Keratinocyte (primary cell): Measurements from ENCODE around the gene RSPH1. TPM values are rescaled to one million over a fixed set of nuclear protein-coding genes. Genes with fewer than 3 reads are reported as not detected.

Source experiments
- DNase-seq: peaks from one replicate; pipeline ENCODE4 v3.0.0-alpha.2; 2011; ENCODE audit warnings: low read depth, missing footprints, low spot score
- FAIRE-seq: peaks from 2 replicates; lab custom pipeline; 2011; peaks lifted over from hg19 to GRCh38; lab: Jason Lieb, UNC
- H2AFZ ChIP-seq: 2 replicates; pipeline ENCODE4 v1.6.0; 2012; ENCODE audit warnings: low read length, control low read depth, inconsistent platforms; ENCODE audit not compliant: control insufficient read depth
- H3K27ac ChIP-seq: 2 replicates; pipeline ENCODE4 v1.5.1; 2011; ENCODE audit warnings: low read length; ENCODE audit not compliant: control insufficient read depth, insufficient read depth
- H3K27me3 ChIP-seq: 3 replicates; pipeline ENCODE4 v1.6.0; 2011; ENCODE audit warnings: low read length; ENCODE audit not compliant: control insufficient read depth, insufficient read depth; ENCODE audit errors: extremely low read depth
- H3K36me3 ChIP-seq, 2 experiments: 2 replicates in 1 of 2; 3 replicates in 1 of 2; pipeline ENCODE4 v1.5.1; 2011; ENCODE audit warnings: low read length in 2 of 2, mild to moderate bottlenecking in 1 of 2; ENCODE audit not compliant: control insufficient read depth in 2 of 2, insufficient read depth in 2 of 2; ENCODE audit errors: extremely low read depth in 1 of 2
- H3K4me1 ChIP-seq: 3 replicates; pipeline ENCODE4 v1.5.1; 2011; ENCODE audit warnings: low read length; ENCODE audit not compliant: control insufficient read depth, insufficient read depth; ENCODE audit errors: extremely low read depth
- H3K4me2 ChIP-seq: 3 replicates; pipeline ENCODE4 v1.6.0; 2011; ENCODE audit warnings: low read depth, low read length; ENCODE audit not compliant: control insufficient read depth, insufficient read depth; ENCODE audit errors: extremely low read depth
- H3K4me3 ChIP-seq, 3 experiments: fragments of 200-600 bp in 1 of 3; sonication (generic) in 1 of 3; 2 replicates in 2 of 3; 3 replicates in 1 of 3; pipeline ENCODE4 v1.5.1; 2011 to 2016; ENCODE audit warnings: low read length in 3 of 3, mild to moderate bottlenecking in 3 of 3, control low read depth in 2 of 3, inconsistent platforms in 1 of 3, low read depth in 1 of 3, mixed read lengths in 1 of 3, mixed run types in 1 of 3, moderate library complexity in 1 of 3; ENCODE audit not compliant: control insufficient read depth in 2 of 3, insufficient read depth in 2 of 3; ENCODE audit errors: extremely low read depth in 1 of 3
- H3K79me2 ChIP-seq: 2 replicates; pipeline ENCODE4 v1.6.0; 2012; ENCODE audit warnings: low read length; ENCODE audit not compliant: control insufficient read depth, insufficient read depth
- H3K9ac ChIP-seq: 3 replicates; pipeline ENCODE4 v1.6.0; 2011; ENCODE audit warnings: low read length; ENCODE audit not compliant: control insufficient read depth, insufficient read depth; ENCODE audit errors: extremely low read depth
- H3K9me1 ChIP-seq: 3 replicates; pipeline ENCODE4 v1.6.0; 2011; ENCODE audit warnings: low read length; ENCODE audit not compliant: control insufficient read depth, insufficient read depth; ENCODE audit errors: extremely low read depth
- H3K9me3 ChIP-seq: 2 replicates; pipeline ENCODE4 v1.5.1; 2012; ENCODE audit warnings: low read depth, low read length; ENCODE audit not compliant: control insufficient read depth
- H4K20me1 ChIP-seq: 3 replicates; pipeline ENCODE4 v1.6.0; 2011; ENCODE audit warnings: low read length; ENCODE audit not compliant: control insufficient read depth, insufficient read depth; ENCODE audit errors: extremely low read depth
- EZH2 ChIP-seq: IDR thresholded peaks from one replicate; pipeline ENCODE4 v1.6.1; 2012; ENCODE audit warnings: inconsistent platforms, mild to moderate bottlenecking, low read length, moderate library complexity
- dilution Hi-C: fragments of 300-500 bp; cut with MboI; formaldehyde crosslinking; loops from one replicate; pipeline ENCODE4 v1.7.0; 2020; ENCODE audit warnings: low sequenced_read_pairs; ENCODE audit not compliant: extremely low pct_ligation_motif_present
- polyA plus RNA-seq, 5 experiments: library from polyadenylated mRNA; depleted of rRNA in 3 of 5; stranded (reverse) in 3 of 5; stranded (forward) in 1 of 5; unstranded in 1 of 5; fragments of >200 nt; gene quantifications; 1 replicate in 1 of 5; 2 replicates in 3 of 5; 3 replicates in 1 of 5; pipeline versions ENCODE4 v1.2.1 to v1.2.3, GENCODE V29; 2011 to 2012; ENCODE audit warnings: missing spikeins in 2 of 5, low read depth in 1 of 5, low replicate concordance in 1 of 5
- TF ChIP-seq, protein P1 (sequence below), 3 experiments: IDR thresholded peaks in 1 of 3; conservative IDR thresholded peaks in 1 of 3; optimal IDR thresholded peaks in 1 of 3; 2 replicates in 2 of 3; 3 replicates in 1 of 3; pipeline versions ENCODE3 to v1.5.1; 2011; ENCODE audit warnings: low read length in 3 of 3, mild to moderate bottlenecking in 3 of 3, moderate library complexity in 2 of 3, control low read depth in 1 of 3, inconsistent platforms in 1 of 3; ENCODE audit not compliant: insufficient read depth in 2 of 3; ENCODE audit errors: extremely low read depth in 1 of 3

The RSPH1 gene
- polyA plus RNA-seq, 1 donor (not counting 4 experiments of a cell fraction or from before 2014, with no cell fraction given) = 0.50 TPM

- H3K4me2 ChIP-seq = no peak overlapping the region
- H3K9me3 ChIP-seq = no peaks in the 10 kb centered on the region
- FAIRE-seq (no peak), DNase-seq (no peak)
- no peak overlapping the region for H3K9ac ChIP-seq
- peaks cover 3% of the 10 kb centered on the region for H3K4me1 ChIP-seq
- dilution Hi-C loops = no loop called here
- H2AFZ ChIP-seq = no peak overlapping the region
- no peaks in the 10 kb centered on the region for H4K20me1 ChIP-seq
- H3K27me3 ChIP-seq = no peaks in the 10 kb centered on the region
- TF ChIP-seq EZH2 = no peak
- TF ChIP-seq, protein P1, sequence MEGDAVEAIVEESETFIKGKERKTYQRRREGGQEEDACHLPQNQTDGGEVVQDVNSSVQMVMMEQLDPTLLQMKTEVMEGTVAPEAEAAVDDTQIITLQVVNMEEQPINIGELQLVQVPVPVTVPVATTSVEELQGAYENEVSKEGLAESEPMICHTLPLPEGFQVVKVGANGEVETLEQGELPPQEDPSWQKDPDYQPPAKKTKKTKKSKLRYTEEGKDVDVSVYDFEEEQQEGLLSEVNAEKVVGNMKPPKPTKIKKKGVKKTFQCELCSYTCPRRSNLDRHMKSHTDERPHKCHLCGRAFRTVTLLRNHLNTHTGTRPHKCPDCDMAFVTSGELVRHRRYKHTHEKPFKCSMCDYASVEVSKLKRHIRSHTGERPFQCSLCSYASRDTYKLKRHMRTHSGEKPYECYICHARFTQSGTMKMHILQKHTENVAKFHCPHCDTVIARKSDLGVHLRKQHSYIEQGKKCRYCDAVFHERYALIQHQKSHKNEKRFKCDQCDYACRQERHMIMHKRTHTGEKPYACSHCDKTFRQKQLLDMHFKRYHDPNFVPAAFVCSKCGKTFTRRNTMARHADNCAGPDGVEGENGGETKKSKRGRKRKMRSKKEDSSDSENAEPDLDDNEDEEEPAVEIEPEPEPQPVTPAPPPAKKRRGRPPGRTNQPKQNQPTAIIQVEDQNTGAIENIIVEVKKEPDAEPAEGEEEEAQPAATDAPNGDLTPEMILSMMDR (optimal IDR thresholded peaks at IDR 0.05 in 1 of 3, IDR thresholded peaks at IDR 0.05 in 1 of 3, conservative IDR thresholded peaks at IDR 0.05 in 1 of 3; ENCODE audit: extremely low read depth in 1 of 3, insufficient read depth in 2 of 3, low read length in 3 of 3) = no peak
- H3K27ac ChIP-seq = no peak overlapping the region
- no peaks in the 10 kb centered on the region for H3K79me2 ChIP-seq
- H3K9me1 ChIP-seq = no peaks in the 10 kb centered on the region
- no peaks in the 10 kb centered on the region for H3K36me3 ChIP-seq
- H3K4me3 ChIP-seq = no peak overlapping the region
These were observed 13.2 kb upstream of the RSPH1 start for GRCh38 chr21:42509244-42509643.

DNA sequence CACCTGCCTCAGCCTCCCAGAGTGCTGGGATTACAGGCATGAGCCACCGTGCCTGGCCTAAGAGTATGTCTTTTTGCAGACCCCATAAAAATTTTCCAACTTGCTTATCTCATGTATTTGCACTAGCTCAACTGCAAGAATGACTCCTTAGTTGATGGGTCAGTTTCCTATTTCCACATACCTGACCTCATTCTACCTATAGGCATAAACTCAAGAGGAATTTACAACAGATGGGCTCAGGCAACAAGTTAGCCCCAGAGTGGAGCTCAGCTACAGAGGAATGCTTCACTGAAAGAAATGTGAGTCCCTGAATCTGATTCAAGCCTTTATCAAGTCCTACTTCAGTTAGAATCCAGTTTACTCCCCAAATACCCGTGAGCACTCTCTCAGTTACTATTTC lies 12.3 kb upstream of the RSPH1 start:
- Histone ChIP-seq H2AFZ (no peak overlapping the region), H3K36me3 (no peaks in the 10 kb centered on the region), H3K79me2 (no peaks in the 10 kb centered on the region), H3K4me1 (peaks cover 3% of the 10 kb centered on the region), H3K4me2 (no peak overlapping the region), H3K27me3 (no peaks in the 10 kb centered on the region), H3K9me1 (no peaks in the 10 kb centered on the region), H4K20me1 (no peaks in the 10 kb centered on the region), H3K27ac (no peak overlapping the region), H3K9me3 (no peaks in the 10 kb centered on the region), H3K4me3 (no peak overlapping the region), H3K9ac (no peak overlapping the region)
- FAIRE-seq (no peak), DNase-seq (no peak)
- TF ChIP-seq EZH2 = no peak
- TF ChIP-seq, protein P1 (optimal IDR thresholded peaks at IDR 0.05 in 1 of 3, IDR thresholded peaks at IDR 0.05 in 1 of 3, conservative IDR thresholded peaks at IDR 0.05 in 1 of 3; ENCODE audit: extremely low read depth in 1 of 3, insufficient read depth in 2 of 3, low read length in 3 of 3) = no peak
- dilution Hi-C loops = no loop called here
